T-helper 1 cell treated with Interleukin-12 subunit alpha and Interleukin-12 subunit beta and Interleukin-4 antibody, amounts not matched to agents 30 ng/mL and 1 ng/mL, for 36 hours (primary cell): ENCODE results near the gene FGF14. TPM values are rescaled to one million over a fixed set of nuclear protein-coding genes. Genes with fewer than 3 reads are reported as not detected.

Experiments used
- intact Hi-C: fragments of 100-400 bp; cut with micrococcal nuclease; formaldehyde crosslinking; loops from one replicate; pipeline ENCODE4 v1.15.1; 2024
- total RNA-seq: library from RNA; stranded (reverse); gene quantifications from 2 replicates; pipeline ENCODE4 v1.2.3, GENCODE V29; 2022

Gene FGF14
- total RNA-seq, 1 donor from 2014 or later, result not detected

GRCh38 chr13:101941095-101941783, 460.6 kb downstream of the FGF14 start:
- intact Hi-C loops, result loop anchor here (5.0 kb wide), 2 partner anchors 429 to 616 kb away; no protein-coding TSS in a partner anchor

GRCh38 chr13:101939370-101939769, 462.5 kb downstream of the FGF14 start:
- intact Hi-C loops, result no loop called here

DNA sequence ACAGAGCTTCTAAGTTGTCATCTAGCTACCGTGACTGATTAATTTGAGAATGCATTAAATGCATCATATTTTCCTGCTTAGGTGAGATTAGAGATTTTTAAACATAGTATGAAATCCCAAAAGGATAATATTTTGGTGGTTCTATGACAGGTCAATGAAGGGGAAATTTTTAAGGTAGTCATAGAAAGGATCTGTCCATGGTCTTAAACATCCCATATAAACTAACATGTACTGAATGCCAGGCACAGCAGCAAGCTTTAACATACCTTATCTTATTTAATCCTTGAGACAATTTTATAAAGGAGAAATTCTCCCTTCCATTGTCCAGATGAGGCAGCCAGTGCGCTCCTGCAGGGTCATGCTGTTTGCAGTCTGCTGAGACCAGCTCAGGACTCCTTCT, 466.0 kb downstream of the FGF14 start:
- intact Hi-C loops, result no loop called here

- intact Hi-C loops, result no loop called here
Observed at GRCh38 chr13:101931186-101931585, 470.7 kb downstream of the FGF14 start.

DNA sequence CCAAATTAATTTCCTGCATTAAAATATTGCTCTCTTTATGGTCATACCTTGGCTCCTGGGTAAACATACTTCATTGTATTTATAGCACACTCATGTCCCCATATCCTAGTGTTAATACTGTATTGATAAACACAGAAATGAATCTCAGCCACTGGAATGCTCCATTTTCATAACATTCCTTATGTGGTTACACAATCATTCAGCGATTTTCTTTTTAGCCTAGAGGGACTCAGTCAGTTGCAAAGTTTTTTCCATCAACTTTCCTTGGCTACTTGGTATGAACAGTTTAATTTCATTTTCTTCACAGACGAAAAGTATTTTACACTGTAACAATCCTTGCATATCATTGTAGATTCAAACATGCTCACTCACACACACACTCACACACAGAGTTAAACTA, 471.5 kb downstream of the FGF14 start:
- intact Hi-C loops, result no loop called here

GRCh38 chr13:101925731-101926130, 476.1 kb downstream of the FGF14 start:
- intact Hi-C loops, result no loop called here

DNA sequence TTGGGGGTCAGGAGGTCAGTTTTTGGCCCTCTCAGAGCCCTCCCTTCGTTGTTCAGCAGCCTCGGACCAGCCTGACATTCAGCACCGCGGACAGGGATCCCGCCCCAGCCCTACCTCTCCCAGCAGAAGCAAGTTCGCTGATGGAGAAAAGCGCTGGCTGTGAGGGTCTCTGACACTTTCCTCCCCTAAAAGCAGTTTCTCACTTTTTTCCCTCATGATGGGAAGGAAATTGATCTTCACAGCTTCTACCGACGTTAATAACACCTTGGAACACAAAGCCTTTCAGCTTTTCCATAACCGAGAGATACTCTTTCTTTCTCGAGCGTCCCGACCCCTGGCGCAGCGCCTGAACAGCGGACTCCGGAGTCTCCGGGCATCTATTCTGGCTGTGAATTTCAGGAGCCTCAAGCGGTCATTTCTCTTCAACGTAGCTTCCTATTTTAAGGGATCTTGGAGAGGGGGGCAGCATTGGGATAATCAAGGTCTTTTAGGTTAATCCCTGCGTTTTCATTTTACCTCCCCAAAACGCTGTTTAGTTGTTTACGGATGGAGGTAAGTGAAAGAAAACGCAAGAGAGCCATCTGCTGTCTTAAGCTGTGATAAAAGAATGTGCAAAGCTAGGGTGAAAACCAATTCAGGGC, 482.2 kb downstream of the FGF14 start:
- intact Hi-C loops, result loop anchor here (5.0 to 10.0 kb wide), 2 partner anchors 775 to 1942 kb away; no protein-coding TSS in a partner anchor

- intact Hi-C loops, result loop anchor here (5.0 to 10.0 kb wide), 2 partner anchors 773 to 1941 kb away; no protein-coding TSS in a partner anchor
Observed at GRCh38 chr13:101917833-101918661, 483.8 kb downstream of the FGF14 start.

DNA sequence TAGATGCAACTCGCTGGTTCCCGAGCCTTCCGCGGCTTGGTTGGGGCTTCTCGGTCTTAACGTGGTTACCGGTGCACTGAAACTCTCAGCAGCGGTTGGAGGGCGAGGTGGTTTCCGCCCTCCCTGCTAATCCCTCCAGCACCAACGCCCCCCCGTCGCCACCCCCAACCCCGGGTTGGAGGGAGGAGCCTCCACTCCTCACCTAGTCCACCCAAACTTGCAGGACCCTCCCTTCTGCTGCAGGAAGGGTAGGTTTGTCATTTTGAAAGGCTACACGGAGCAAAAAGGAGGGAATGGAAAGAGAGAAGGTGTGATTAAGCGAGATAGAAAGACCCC, 484.4 kb downstream of the FGF14 start:
- intact Hi-C loops, result loop anchor here (5.0 to 10.0 kb wide), 2 partner anchors 773 to 1940 kb away; no protein-coding TSS in a partner anchor

DNA sequence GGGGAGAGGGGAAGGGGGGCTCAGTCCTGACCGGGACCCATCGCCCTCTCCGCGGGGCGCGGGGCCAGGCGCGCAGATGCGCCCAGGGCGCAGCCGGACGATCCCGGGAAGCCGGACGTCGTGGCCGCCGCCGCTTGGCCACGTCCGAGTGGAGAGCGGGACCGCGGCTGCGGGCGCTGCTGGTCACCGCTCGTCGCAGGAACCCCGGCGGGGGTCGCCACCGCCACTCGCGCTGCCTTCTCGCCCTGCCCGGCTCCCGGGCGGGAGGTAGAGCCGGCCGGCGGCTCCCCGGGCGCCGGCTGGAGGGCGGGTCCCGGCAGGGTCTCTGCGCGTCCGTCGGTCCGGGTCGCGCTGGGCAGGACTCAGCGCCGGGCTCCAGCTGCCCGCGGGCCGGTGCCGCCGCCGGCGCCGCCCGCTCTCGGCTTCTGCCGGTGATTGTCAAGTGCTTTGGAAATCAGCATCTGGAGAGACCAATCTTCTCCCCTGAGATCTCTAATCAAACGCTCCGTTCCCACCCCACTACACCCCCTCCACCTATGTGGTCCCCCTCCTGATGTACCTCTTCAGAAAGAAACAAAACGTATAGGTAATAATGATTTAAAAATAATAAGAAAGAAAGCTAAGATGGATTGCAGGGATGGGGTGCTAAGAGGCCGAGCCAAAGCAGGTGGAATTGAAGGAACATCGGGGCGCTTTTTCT, 484.9 kb downstream of the FGF14 start:
- intact Hi-C loops, result loop anchor here (5.0 to 10.0 kb wide), 2 partner anchors 772 to 1940 kb away; no protein-coding TSS in a partner anchor

DNA sequence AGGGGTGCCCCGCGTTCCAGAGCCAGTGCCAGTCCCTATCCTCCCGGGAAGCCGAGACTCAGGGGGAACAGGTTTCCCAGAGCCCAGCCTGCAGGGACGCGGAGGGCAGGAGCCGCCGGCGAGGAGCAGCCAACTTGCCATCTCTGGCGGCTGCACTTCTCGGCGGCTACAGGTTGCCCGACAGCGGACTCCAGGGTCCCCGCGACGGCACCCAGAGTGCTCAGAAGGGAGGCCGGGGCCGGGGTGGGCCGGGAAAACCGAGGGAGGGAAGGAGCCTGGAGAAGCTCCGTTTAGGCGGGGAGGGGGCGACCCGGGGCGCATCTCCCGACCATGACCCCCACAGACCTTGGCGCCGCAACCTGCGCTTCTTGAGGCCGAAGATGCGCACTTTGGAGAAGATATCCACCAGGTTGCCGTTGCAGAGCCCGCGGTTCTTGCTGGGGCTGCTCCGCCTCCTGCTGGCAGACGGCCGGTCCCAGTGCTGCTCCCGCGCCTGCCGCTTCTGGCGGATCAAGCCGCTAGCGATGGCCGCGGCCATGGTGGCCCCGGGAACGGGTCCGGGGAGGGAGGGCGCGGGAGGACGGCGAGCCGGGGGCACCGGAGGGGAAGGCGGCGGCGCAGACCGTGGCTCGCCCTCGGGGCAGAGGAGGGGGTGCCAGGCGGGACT, 485.6 kb downstream of the FGF14 start:
- intact Hi-C loops, result loop anchor here (5.0 to 10.0 kb wide), 2 partner anchors 771 to 1939 kb away; no protein-coding TSS in a partner anchor

DNA sequence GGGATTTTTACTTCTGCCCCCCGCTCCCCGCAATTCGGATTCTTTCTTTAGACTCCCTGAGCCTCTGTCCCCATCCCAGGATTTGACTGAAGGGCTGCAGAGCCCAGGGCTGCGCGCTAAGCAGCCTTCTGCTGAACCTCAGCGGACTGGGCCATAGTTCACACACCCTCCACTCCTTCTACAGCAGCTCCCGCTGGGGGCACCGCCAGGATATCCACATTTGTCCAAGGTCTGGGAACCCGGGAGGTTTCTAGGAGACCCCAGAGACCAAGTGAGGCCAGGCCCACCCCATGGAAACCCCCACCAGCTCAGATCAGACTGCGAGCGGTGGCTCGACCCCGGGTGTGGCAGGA, 486.1 kb downstream of the FGF14 start:
- intact Hi-C loops, result loop anchor here (5.0 to 10.0 kb wide), 2 partner anchors 771 to 1938 kb away; no protein-coding TSS in a partner anchor

DNA sequence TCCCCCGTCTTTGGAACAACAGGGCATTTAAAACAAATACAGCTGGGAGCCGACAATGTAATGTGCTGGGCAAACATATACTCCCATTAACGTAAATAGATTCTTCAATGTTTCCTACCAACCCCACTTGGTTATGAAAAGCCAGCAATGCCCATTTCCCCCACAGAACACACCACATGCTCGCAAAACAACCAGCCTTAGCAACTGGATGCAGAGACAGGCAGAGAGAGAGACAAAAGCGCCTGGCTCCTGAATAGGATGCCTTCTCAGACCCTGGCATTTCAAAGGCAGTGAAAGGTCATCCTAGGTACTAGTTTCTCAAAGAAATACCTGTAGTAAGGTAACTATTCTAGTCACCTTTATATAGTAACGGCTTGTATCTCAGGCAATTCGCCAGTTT, 486.5 kb downstream of the FGF14 start:
- intact Hi-C loops, result loop anchor here (5.0 to 10.0 kb wide), 2 partner anchors 771 to 1938 kb away; no protein-coding TSS in a partner anchor

DNA sequence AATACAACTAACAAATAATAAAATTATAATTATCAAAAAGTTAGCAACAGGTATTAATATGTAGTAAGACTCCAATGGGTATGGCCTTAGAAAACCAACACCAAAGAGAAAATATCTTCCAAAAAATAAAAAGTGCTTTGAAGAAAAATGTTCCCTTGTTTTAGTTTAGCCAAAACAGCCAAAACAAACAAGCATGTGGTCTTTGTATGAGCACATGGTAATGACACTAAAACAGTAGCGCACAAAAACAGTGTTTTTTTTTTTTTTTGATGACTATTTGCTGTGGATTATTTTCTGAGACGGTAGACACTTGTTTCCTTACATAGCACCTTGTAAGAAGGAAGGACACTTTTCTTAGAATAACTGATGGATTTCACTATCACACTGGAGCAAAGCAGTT, 490.1 kb downstream of the FGF14 start:
- intact Hi-C loops, result loop anchor here (10.0 kb wide), 1 partner anchor 767 kb away; no protein-coding TSS in a partner anchor

- intact Hi-C loops, result no loop called here
Observed at GRCh38 chr13:101903890-101904289, 498.0 kb downstream of the FGF14 start.

- intact Hi-C loops, result no loop called here
Observed at GRCh38 chr13:101898676-101899075, 503.2 kb downstream of the FGF14 start.

DNA sequence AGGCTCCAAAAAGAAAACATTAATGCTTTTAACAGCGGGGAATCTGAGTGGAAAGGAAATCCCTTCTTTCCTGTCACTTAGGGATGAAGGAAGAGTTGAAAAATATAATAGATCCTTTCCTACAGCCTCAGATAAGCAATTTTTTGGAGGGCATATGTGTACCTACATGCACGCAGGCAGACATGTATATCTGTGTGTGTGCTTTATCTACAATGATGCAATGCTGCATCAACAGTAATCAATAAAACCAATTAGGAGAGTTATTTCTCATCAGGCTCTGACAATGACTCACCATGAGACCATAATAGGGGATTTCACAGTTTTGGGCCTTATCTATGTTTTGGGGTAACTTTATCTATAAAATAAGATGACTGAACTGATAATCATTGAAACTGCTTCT, 505.3 kb downstream of the FGF14 start:
- intact Hi-C loops, result no loop called here

DNA sequence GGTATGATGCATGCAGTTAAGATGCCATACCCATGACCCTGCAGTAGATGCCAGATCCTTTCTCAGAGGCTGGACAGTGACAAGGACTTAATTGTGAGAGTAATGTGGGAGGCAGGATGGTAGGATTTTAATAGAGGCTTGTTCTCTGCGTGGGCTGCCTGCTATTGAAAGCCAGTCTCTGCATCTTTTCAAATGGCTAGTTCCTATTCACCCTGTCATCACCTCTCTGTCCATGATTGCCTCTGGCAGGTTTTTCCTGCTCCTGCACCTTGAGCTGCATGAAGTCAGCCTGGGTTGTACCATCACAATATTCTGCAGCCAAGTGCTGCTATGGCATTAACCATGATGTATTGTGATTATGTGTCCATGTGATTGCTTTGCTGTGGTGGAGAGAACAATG, 508.8 kb downstream of the FGF14 start:
- intact Hi-C loops, result no loop called here

GRCh38 chr13:101892296-101892695, 509.6 kb downstream of the FGF14 start:
- intact Hi-C loops, result no loop called here

- intact Hi-C loops, result no loop called here
Observed at GRCh38 chr13:101881593-101881992, 520.3 kb downstream of the FGF14 start.
